ENCODE results near the gene HIPK3.

Gene HIPK3

DNA sequence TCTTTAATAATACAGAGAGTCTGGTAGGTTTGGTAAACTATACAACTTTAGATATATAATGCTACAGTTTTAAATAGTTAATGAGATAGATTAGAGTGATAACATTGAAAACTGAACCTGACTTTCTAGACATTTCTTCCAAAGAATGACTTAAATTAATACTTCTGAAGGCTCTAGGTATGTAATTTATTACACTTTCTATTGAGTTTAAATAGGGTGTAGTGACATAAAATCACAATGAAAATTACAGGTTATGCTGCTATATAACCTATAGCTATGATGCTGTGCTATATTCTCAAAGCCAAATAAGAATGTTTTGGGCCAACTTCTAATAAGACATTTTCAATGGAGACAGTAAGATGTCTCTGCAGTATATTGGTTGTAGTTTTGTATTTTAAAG, 7.7 kb downstream of the HIPK3 start:
- no peaks in the 10 kb centered on the region for H3K27me3 ChIP-seq (ENCODE audit: insufficient read depth, poor library complexity, severe bottlenecking)
- H3K4me3 ChIP-seq (ENCODE audit: severe bottlenecking) = no peak overlapping the region
- TF ChIP-seq, protein P1, sequence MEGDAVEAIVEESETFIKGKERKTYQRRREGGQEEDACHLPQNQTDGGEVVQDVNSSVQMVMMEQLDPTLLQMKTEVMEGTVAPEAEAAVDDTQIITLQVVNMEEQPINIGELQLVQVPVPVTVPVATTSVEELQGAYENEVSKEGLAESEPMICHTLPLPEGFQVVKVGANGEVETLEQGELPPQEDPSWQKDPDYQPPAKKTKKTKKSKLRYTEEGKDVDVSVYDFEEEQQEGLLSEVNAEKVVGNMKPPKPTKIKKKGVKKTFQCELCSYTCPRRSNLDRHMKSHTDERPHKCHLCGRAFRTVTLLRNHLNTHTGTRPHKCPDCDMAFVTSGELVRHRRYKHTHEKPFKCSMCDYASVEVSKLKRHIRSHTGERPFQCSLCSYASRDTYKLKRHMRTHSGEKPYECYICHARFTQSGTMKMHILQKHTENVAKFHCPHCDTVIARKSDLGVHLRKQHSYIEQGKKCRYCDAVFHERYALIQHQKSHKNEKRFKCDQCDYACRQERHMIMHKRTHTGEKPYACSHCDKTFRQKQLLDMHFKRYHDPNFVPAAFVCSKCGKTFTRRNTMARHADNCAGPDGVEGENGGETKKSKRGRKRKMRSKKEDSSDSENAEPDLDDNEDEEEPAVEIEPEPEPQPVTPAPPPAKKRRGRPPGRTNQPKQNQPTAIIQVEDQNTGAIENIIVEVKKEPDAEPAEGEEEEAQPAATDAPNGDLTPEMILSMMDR (IDR thresholded peaks at IDR 0.05; ENCODE audit: poor library complexity, severe bottlenecking) = no peak
- no peak overlapping the region for H3K27ac ChIP-seq (ENCODE audit: poor library complexity, severe bottlenecking)
- H3K9me3 ChIP-seq (ENCODE audit: severe bottlenecking) = no peaks in the 10 kb centered on the region
- peaks cover 30% of the 10 kb centered on the region for H3K4me1 ChIP-seq (ENCODE audit: insufficient read depth, poor library complexity, severe bottlenecking)
- no peak for DNase-seq (ENCODE audit: low spot score)
- H3K36me3 ChIP-seq (ENCODE audit: low read depth) = no peaks in the 10 kb centered on the region
- ATAC-seq (ENCODE audit: low read depth) = no peak

DNA sequence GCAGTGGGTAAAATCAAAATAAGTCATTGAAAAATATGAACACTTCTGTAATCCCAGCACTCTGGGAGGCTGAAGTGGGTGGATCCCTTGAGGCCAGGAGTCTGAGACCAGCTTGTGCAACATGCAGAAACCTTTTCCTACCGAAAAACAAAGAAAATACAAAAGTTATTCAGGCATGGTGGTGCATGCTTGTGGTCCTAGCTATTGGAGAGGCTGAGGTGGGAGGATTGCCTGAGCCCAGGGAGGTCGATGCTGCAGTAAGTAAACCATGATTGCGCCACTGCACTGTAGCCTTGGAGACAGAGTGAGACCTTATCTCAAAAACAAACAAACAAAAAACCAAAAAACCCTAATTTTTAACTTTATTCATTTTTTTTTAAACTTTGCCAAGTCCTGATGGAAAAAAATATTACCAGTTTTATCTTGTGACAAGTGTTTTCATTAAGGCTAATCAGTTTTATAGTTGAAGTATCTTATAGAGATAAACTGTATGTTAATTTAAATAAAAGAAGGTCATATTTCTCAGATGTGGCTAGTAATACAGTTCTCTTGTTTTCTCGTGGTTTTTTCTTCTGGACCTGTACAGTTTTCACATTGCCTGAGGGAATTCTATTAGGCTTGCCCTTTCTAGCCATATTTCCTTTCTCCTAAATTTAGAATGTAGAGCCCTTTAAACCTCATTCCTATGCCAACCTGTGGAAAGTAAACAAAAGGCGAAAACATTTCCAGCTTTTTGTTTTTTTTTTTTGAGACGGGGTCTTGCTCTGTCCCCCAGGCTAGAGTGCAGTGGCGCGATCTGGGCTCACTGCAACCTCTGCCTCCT, 9.4 kb downstream of the HIPK3 start:
- peak; percentile 50; the same call in 1 of the 3 replicates for ATAC-seq (ENCODE audit: low read depth)
- Histone ChIP-seq H3K9me3 (ENCODE audit: severe bottlenecking) (no peaks in the 10 kb centered on the region), H3K27me3 (ENCODE audit: insufficient read depth, poor library complexity, severe bottlenecking) (no peaks in the 10 kb centered on the region), H3K27ac (ENCODE audit: poor library complexity, severe bottlenecking) (no peak overlapping the region), H3K36me3 (ENCODE audit: low read depth) (no peaks in the 10 kb centered on the region), H3K4me3 (ENCODE audit: severe bottlenecking) (no peak overlapping the region), H3K4me1 (ENCODE audit: insufficient read depth, poor library complexity, severe bottlenecking) (peaks cover 24% of the 10 kb centered on the region)
- TF ChIP-seq, protein P1 (IDR thresholded peaks at IDR 0.05; ENCODE audit: poor library complexity, severe bottlenecking) = no peak
- no peak for DNase-seq (ENCODE audit: low spot score)

DNA sequence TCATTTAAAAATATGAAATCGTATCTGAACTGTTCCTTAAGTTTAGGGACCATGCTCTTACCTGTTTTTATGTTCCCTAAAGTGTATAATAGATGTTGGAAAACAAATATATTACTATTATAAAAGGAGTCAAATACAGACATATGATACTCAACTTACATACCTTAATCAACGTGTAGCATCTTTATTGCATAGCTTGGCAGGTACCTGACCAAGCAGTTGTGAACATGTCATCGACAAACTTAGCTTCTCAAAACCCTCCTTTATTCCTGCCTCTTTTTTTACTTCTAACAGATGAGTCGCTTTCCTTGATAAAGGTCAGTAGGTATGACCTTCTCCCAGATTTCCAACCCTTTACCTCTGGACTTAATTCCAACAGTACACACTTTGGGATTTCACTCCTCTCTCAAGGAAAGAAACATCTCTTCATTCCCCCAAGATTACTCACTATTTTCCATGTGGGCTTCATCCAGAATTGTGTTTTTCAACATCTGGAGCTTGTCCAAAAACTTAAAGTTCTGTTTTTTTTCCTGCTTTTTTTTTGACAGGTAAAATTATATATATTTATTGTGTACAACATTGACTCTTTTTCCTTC, 11.9 kb downstream of the HIPK3 start:
- TF ChIP-seq, protein P1 (IDR thresholded peaks at IDR 0.05; ENCODE audit: poor library complexity, severe bottlenecking) = no peak
- Histone ChIP-seq H3K9me3 (ENCODE audit: severe bottlenecking) (no peaks in the 10 kb centered on the region), H3K4me1 (ENCODE audit: insufficient read depth, poor library complexity, severe bottlenecking) (peaks cover 18% of the 10 kb centered on the region), H3K36me3 (ENCODE audit: low read depth) (no peaks in the 10 kb centered on the region), H3K27ac (ENCODE audit: poor library complexity, severe bottlenecking) (no peak overlapping the region), H3K4me3 (ENCODE audit: severe bottlenecking) (no peak overlapping the region), H3K27me3 (ENCODE audit: insufficient read depth, poor library complexity, severe bottlenecking) (no peaks in the 10 kb centered on the region)
- DNase-seq (ENCODE audit: low spot score) (no peak), ATAC-seq (ENCODE audit: low read depth) (peak; percentile 58)

DNA sequence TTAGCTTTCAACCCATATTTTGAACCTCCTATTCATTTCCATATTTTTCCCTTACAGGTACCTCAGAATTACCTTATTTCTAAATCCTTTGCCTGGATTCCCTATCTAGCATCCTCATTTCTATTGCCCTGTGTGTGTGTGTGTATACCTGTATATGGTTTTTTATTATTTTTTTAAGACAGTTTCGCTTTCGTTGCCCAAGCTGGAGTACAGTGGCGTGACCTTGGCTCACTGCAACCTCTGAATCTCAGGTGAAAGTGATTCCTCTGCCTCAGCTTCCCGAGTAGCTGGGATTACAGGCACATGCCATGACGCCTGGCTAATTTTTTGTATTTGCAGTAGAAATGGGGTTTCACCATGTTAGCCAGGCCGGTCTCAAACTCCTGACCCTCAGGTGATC, 12.6 kb downstream of the HIPK3 start:
- no peaks in the 10 kb centered on the region for H3K36me3 ChIP-seq (ENCODE audit: low read depth)
- H3K27ac ChIP-seq (ENCODE audit: poor library complexity, severe bottlenecking) = no peak overlapping the region
- no peak overlapping the region for H3K4me3 ChIP-seq (ENCODE audit: severe bottlenecking)
- TF ChIP-seq, protein P1 (IDR thresholded peaks at IDR 0.05; ENCODE audit: poor library complexity, severe bottlenecking) = no peak
- H3K27me3 ChIP-seq (ENCODE audit: insufficient read depth, poor library complexity, severe bottlenecking) = no peaks in the 10 kb centered on the region
- H3K9me3 ChIP-seq (ENCODE audit: severe bottlenecking) = no peaks in the 10 kb centered on the region
- DNase-seq (ENCODE audit: low spot score) (no peak), ATAC-seq (ENCODE audit: low read depth) (no peak)
- peaks cover 18% of the 10 kb centered on the region for H3K4me1 ChIP-seq (ENCODE audit: insufficient read depth, poor library complexity, severe bottlenecking)

DNA sequence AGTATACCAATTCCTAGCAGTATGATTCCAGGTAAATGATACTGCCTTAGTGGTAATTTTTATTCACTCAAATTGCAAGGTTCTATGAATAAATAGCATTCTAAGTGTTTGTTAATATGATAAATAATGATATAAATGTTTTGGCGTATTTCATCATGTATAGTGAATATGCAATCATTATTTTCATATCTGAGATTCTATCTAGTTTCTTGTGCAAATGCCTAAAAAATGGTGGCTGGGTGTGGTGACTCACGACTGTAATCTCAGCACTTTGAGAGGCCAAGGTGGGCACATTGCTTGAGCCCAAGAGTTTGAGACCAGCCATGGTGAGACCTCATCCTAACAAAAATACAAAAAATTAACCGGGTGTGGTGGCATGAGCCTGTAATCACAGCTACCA, 13.9 kb downstream of the HIPK3 start:
- H3K27me3 ChIP-seq (ENCODE audit: insufficient read depth, poor library complexity, severe bottlenecking) = no peaks in the 10 kb centered on the region
- H3K4me3 ChIP-seq (ENCODE audit: severe bottlenecking) = no peak overlapping the region
- H3K36me3 ChIP-seq (ENCODE audit: low read depth) = no peaks in the 10 kb centered on the region
- no peaks in the 10 kb centered on the region for H3K9me3 ChIP-seq (ENCODE audit: severe bottlenecking)
- peaks cover 25% of the 10 kb centered on the region for H3K4me1 ChIP-seq (ENCODE audit: insufficient read depth, poor library complexity, severe bottlenecking)
- ATAC-seq (ENCODE audit: low read depth) (no peak), DNase-seq (ENCODE audit: low spot score) (no peak)
- H3K27ac ChIP-seq (ENCODE audit: poor library complexity, severe bottlenecking) = no peak overlapping the region
- TF ChIP-seq, protein P1 (IDR thresholded peaks at IDR 0.05; ENCODE audit: poor library complexity, severe bottlenecking) = no peak

All from RWPE2 (cell line).